GM13977 (cell line): ENCODE measurements around the gene TMEM126A.

ENCODE experiments used
- DNase-seq: peaks from one replicate; pipeline ENCODE4 v3.0.0; 2012; ENCODE audit warnings: low spot score
- CTCF ChIP-seq: IDR thresholded peaks from 2 replicates; pipeline ENCODE4 v1.5.1; 2012; ENCODE audit warnings: mild to moderate bottlenecking, control low read depth; ENCODE audit not compliant: insufficient read depth; ENCODE audit errors: extremely low read depth, missing control alignments
- in situ Hi-C: fragments of 300-500 bp; cut with MboI; formaldehyde crosslinking; loops from one replicate; pipeline ENCODE4 v1.12.0; 2022; ENCODE audit warnings: low sequenced_read_pairs, low pct_unique_long_range_greater_than_20kb, mixed read lengths, inconsistent platforms; ENCODE audit not compliant: unreplicated experiment

Gene TMEM126A

GRCh38 chr11:85698195-85698594 lies 50.4 kb downstream of the TMEM126A start:
- in situ Hi-C loops = no loop called here

DNA sequence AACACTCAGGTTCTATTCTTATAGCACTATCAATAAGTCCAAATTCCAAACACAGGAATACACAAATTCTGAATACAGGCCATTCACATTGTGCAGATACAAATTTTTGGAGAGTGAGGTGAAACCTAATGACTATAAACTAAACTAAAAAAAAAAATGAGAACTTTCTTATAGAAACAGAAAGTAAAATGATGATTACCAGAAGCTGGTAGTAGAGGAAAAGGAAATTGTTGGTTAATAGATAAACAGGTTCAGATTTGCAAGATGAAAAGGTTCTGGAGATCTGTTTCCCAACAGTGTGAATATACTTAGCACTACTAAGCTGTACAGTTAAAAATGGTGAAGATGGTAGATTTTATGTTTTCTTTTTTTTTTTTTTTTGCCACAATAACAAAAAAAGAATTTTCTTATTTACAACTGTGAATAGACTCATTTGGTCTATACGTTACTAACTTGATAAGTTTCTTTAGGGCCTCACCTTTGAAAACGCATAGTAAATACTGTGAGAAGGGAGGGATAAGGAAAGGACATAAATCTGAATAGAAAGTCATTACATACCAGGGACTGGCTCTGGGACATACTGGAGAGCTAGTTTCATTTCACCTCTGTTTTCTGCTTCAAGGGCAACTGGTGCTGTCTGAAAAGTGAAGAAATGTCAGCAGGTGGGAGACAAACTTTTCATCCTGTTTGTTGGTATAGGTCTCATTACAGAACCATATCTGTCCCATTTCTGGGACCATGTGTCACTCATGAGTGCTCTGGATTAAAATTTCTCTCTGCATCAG lies 52.4 kb downstream of the TMEM126A start:
- no peak for DNase-seq
- in situ Hi-C loops = no loop called here
- TF ChIP-seq CTCF = no peak

More at GRCh38 chr11:85698195-85698594, 50.4 kb downstream of the TMEM126A start:
- no peak for DNase-seq
- TF ChIP-seq CTCF = no peak

DNA sequence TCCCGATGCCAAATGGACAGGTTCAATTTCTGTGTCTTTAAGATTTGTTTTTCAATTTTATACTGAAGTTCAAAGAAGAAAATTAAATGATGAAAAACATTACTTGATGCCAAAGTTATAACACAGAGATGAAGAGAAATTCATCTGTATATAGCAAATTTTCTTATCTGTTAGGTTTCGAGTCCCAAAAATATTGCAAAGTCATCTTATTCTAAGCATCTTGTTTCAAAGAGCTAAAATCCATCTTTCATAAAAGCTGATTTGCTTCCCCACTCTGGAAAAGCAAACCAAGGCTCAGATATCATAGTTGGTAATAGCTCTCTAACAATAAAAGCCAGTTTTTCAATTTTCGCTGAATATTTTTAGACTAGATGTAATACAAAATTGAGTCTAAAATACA lies 57.2 kb downstream of the TMEM126A start:
- no peak for TF ChIP-seq CTCF
- in situ Hi-C loops = no loop called here
- no peak for DNase-seq

DNA sequence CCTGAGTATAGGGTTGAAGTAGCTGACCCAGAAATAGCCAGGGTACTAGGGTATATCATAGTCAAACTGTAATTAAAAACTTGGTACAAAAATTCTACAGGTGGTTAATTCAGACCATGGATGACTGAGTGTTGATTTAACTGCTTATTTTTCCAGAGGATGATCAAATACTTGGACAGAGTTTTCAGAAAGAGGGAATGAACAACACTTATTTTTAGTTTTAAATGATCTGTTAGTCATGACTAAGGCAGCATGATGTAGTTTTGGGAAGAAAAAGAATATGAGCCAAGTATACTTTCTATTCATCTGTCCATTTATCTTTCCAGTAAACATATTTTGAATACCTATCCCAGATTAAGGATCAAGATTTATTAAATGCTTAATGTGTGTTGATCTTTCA lies 58.0 kb downstream of the TMEM126A start:
- TF ChIP-seq CTCF = no peak
- in situ Hi-C loops = no loop called here
- DNase-seq = no peak
